HepG2 (cell line): ENCODE data around the gene SLC29A2. TPM values are rescaled to one million over a fixed set of nuclear protein-coding genes. Genes with fewer than 3 reads are reported as not detected.
A peak's percentile ranks its signal among the peaks of the same experiment; 100 is the strongest.

Source experiments
- AGO1 ChIP-seq: fragments of 200-400 bp; formaldehyde crosslinking; IDR thresholded peaks from 2 replicates; pipeline ENCODE4 v1.6.1; 2017; ENCODE audit warnings: mild to moderate bottlenecking, low read depth, low read length, moderate library complexity; ENCODE audit not compliant: poor library complexity, severe bottlenecking
- BHLHE40 ChIP-seq: IDR thresholded peaks from 2 replicates; pipeline ENCODE4 v1.6.1; 2011; ENCODE audit warnings: low read length, improper control_type of control experiment
- MAX ChIP-seq: IDR thresholded peaks from 2 replicates; pipeline ENCODE4 v1.6.1; 2012; ENCODE audit warnings: inconsistent platforms
- MIER2 ChIP-seq: IDR thresholded peaks from 2 replicates; pipeline ENCODE4 v1.6.1; 2016; ENCODE audit warnings: missing biosample characterization, missing genetic modification reagents
- PHF21A ChIP-seq: sonication (generic); formaldehyde crosslinking; IDR thresholded peaks from 2 replicates; pipeline ENCODE4 v1.5.0; 2020; ENCODE audit warnings: mild to moderate bottlenecking, missing genetic modification reagents
- PRDM10 ChIP-seq: sonication (generic); formaldehyde crosslinking; IDR thresholded peaks from 2 replicates; pipeline ENCODE4 v1.4.0; 2020; ENCODE audit warnings: low read depth, missing genetic modification reagents
- SSRP1 ChIP-seq: IDR thresholded peaks from 2 replicates; pipeline ENCODE4 v1.6.1; 2016; ENCODE audit warnings: control low read depth
- TIGD3 ChIP-seq: sonication (generic); formaldehyde crosslinking; IDR thresholded peaks from 2 replicates; pipeline ENCODE4 v1.5.1; 2020; ENCODE audit warnings: mild to moderate bottlenecking, missing genetic modification reagents, borderline replicate concordance
- ZMAT3 ChIP-seq: sonication (generic); formaldehyde crosslinking; conservative IDR thresholded peaks from 2 replicates; pipeline ENCODE4 v1.7.0; 2021; ENCODE audit warnings: missing genetic modification reagents
- ZNF18 ChIP-seq: sonication (generic); formaldehyde crosslinking; IDR thresholded peaks from 2 replicates; pipeline ENCODE4 v1.8.0; 2022; ENCODE audit warnings: mild to moderate bottlenecking, missing genetic modification reagents; ENCODE audit not compliant: insufficient replicate concordance
- ZNF281 ChIP-seq: sonication (generic); formaldehyde crosslinking; IDR thresholded peaks from 2 replicates; pipeline ENCODE4 v1.4.0; 2020; ENCODE audit warnings: missing genetic modification reagents, borderline replicate concordance
- ZNF552 ChIP-seq: sonication (generic); formaldehyde crosslinking; IDR thresholded peaks from 2 replicates; pipeline ENCODE4 v1.9.0; 2022; ENCODE audit warnings: missing genetic modification reagents, mild to moderate bottlenecking, borderline replicate concordance
- ZNF644 ChIP-seq: IDR thresholded peaks from 2 replicates; pipeline ENCODE4 v1.6.1; 2016; ENCODE audit warnings: low read depth
- ZNF7 ChIP-seq: IDR thresholded peaks from 2 replicates; pipeline ENCODE4 v1.6.1; 2016; ENCODE audit warnings: missing biosample characterization, missing genetic modification reagents
- ZNF800 ChIP-seq: sonication (generic); formaldehyde crosslinking; IDR thresholded peaks from 2 replicates; pipeline ENCODE4 v1.4.0; 2020; ENCODE audit warnings: missing genetic modification reagents
- ZSCAN22 ChIP-seq: sonication (generic); formaldehyde crosslinking; IDR thresholded peaks from 2 replicates; pipeline ENCODE4 v1.4.0; 2020; ENCODE audit warnings: mild to moderate bottlenecking, missing genetic modification reagents
- polyA plus RNA-seq, 8 experiments: library from polyadenylated mRNA; depleted of rRNA in 3 of 8; stranded (reverse) in 7 of 8; unstranded in 1 of 8; fragments of >200 nt; fragmentation: Illumina TruSeq in 4 of 8; extraction: Trizol in 4 of 8; gene quantifications; 2 replicates each; pipeline versions ENCODE4 v1.2.1 to v1.2.3, GENCODE V29; 2011 to 2016; ENCODE audit warnings: low read depth in 4 of 8, missing spikeins in 1 of 8, mixed read lengths in 1 of 8; ENCODE audit not compliant: insufficient read depth in 1 of 8
- total RNA-seq, 5 experiments: library from RNA; depleted of rRNA; stranded (reverse); fragments of >200 nt; fragmentation: Illumina TruSeq; extraction: Trizol; gene quantifications; 2 replicates each; pipeline ENCODE4 v1.2.3, GENCODE V29; 2016; ENCODE audit warnings: low read depth in 1 of 5

The SLC29A2 gene
- total and polyA plus RNA-seq, 2 of the 13 experiments (the other 11 are each of a cell fraction or from before 2014, with no cell fraction given): 0.63 to 0.66 TPM

GRCh38 chr11:66313321-66314185 lies 58.0 kb downstream of the SLC29A2 start (continued):
- TF ChIP-seq ZNF800 (no peak), MIER2 (CRISPR knock-in tag) (no peak), PHF21A (CRISPR knock-in tag) (peak; percentile 38), TIGD3 (CRISPR knock-in tag) (0 out of 2 replicates have a peak, but pooled peaks have one; percentile 26), ZNF7 (CRISPR knock-in tag) (no peak), PRDM10 (CRISPR knock-in tag) (no peak), ZSCAN22 (CRISPR knock-in tag) (no peak), ZNF281 (CRISPR knock-in tag) (0 out of 2 replicates have a peak, but pooled peaks have one; percentile 46), ZNF552 (no peak), BHLHE40 (no peak), ZNF644 (CRISPR knock-in tag) (no peak), MAX (peak; percentile 30; the same call in 1 of the 2 replicates), ZNF18 (CRISPR knock-in tag) (peak; percentile 98), ZMAT3 (CRISPR knock-in tag) (no peak), SSRP1 (CRISPR knock-in tag) (no peak), AGO1 (no peak)
